Measurements from ENCODE around the gene LCE1E. TPM values are rescaled to one million over a fixed set of nuclear protein-coding genes. Genes with fewer than 3 reads are reported as not detected.

Gene LCE1E
- total and polyA plus RNA-seq, 10 of the 15 experiments (the other 5 are each of a cell fraction or from before 2014, with no cell fraction given) = 0.33 to 8.2 (median 1.3) TPM; not detected in 1

DNA sequence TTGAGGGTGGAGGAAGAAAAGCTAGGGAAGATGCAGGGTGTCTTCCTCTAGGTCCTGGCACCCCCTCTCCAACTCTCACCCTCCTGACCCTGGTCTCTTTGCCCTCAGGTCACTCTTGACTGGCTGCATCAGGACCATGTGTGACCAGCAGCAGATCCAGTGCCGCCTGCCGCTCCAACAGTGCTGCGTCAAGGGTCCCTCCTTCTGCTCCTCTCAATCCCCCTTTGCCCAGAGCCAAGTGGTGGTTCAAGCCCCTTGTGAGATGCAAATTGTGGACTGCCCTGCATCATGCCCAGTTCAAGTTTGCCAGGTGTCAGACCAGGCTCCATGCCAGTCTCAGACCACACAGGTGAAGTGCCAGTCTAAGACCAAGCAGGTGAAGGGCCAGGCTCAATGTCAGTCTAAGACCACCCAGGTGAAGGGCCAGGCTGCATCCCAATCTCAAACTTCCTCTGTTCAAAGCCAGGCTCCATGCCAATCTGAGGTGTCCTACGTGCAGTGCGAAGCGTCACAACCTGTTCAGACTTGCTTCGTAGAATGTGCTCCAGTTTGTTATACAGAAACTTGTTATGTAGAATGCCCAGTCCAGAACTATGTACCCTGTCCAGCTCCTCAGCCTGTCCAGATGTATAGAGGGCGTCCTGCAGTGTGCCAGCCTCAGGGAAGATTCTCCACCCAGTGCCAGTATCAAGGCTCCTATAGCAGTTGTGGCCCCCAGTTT is 26.4 kb upstream of the LCE1E start:
- H3K27me3 ChIP-seq (replicated peaks in 1 of 2; ENCODE audit: control insufficient read depth in 2 of 2, insufficient read depth in 2 of 2, low read length in 1 of 2) = no peaks in the 10 kb centered on the region
- H2AFZ ChIP-seq (ENCODE audit: control insufficient read depth, low read depth, low read length) = no peak overlapping the region
- no peaks in the 10 kb centered on the region for H3K4me1 ChIP-seq (ENCODE audit: control insufficient read depth, insufficient read depth, low read length)
- no peak overlapping the region for H3K27ac ChIP-seq (ENCODE audit: control insufficient read depth, insufficient read depth)
- POLR2A ChIA-PET = no interaction called here
- FAIRE-seq = no peak
- in situ Hi-C loops (cut with MboI) = no loop called here
- DNase-seq (ENCODE audit: low read depth, low spot score) = no peak
- H4K20me1 ChIP-seq (ENCODE audit: control insufficient read depth, insufficient read depth) = no peaks in the 10 kb centered on the region
- intact Hi-C loops (cut with micrococcal nuclease; ENCODE audit: unreplicated experiment) = no loop called here
- no peak for ATAC-seq
- RAD21 ChIA-PET (ENCODE audit: unreplicated experiment) = no interaction called here
- SMC1A ChIA-PET (ENCODE audit: uncharacterized antibody, unreplicated experiment) = no interaction called here
- no peaks in the 10 kb centered on the region for H3K36me3 ChIP-seq (ENCODE audit: control insufficient read depth in 2 of 2, insufficient read depth in 2 of 2, low read length in 1 of 2)
- H3K9me3 ChIP-seq (replicated peaks; ENCODE audit: control insufficient read depth, insufficient read depth, low read length) = no peaks in the 10 kb centered on the region
- H3K4me2 ChIP-seq (ENCODE audit: control insufficient read depth, insufficient read depth) = no peak overlapping the region
- no TSS peak for BruUV-seq (replicated peaks)
- TF ChIP-seq JUNB (IDR thresholded peaks at IDR 0.05) (no peak), SP1 (IDR thresholded peaks at IDR 0.05; ENCODE audit: low read depth, low read length) (no peak)
- H3K4me3 ChIP-seq = no peak overlapping the region
- H3K9ac ChIP-seq (ENCODE audit: control insufficient read depth, insufficient read depth, low read length) = no peak overlapping the region
- 42% methylated on average over 8 of the region's 8 CpGs for WGBS (ENCODE audit: insufficient coverage, insufficient replicate concordance, low lambda C conversion rate, missing lambda C conversion rate)
- CTCF ChIA-PET = no interaction called here
- no peaks in the 10 kb centered on the region for H3K79me2 ChIP-seq (ENCODE audit: control insufficient read depth, insufficient read depth, low read length)

GRCh38 chr1:152760551-152761190 is 25.4 kb upstream of the LCE1E start:
- Histone ChIP-seq H4K20me1 (ENCODE audit: control insufficient read depth, insufficient read depth) (no peaks in the 10 kb centered on the region), H2AFZ (ENCODE audit: control insufficient read depth, low read depth, low read length) (no peak overlapping the region), H3K36me3 (ENCODE audit: control insufficient read depth in 2 of 2, insufficient read depth in 2 of 2, low read length in 1 of 2) (no peaks in the 10 kb centered on the region), H3K27me3 (replicated peaks in 1 of 2; ENCODE audit: control insufficient read depth in 2 of 2, insufficient read depth in 2 of 2, low read length in 1 of 2) (no peaks in the 10 kb centered on the region), H3K4me3 (no peak overlapping the region), H3K4me2 (ENCODE audit: control insufficient read depth, insufficient read depth) (no peak overlapping the region), H3K9me3 (replicated peaks; ENCODE audit: control insufficient read depth, insufficient read depth, low read length) (no peaks in the 10 kb centered on the region), H3K79me2 (ENCODE audit: control insufficient read depth, insufficient read depth, low read length) (no peaks in the 10 kb centered on the region), H3K27ac (ENCODE audit: control insufficient read depth, insufficient read depth) (no peak overlapping the region), H3K9ac (ENCODE audit: control insufficient read depth, insufficient read depth, low read length) (no peak overlapping the region), H3K4me1 (ENCODE audit: control insufficient read depth, insufficient read depth, low read length) (no peaks in the 10 kb centered on the region)
- ChIA-PET RAD21 (ENCODE audit: unreplicated experiment) (no interaction called here), POLR2A (no interaction called here), CTCF (no interaction called here), SMC1A (ENCODE audit: uncharacterized antibody, unreplicated experiment) (no interaction called here)
- no peak for ATAC-seq
- no peak for FAIRE-seq
- intact Hi-C loops (cut with micrococcal nuclease; ENCODE audit: unreplicated experiment) = no loop called here
- BruUV-seq (replicated peaks) = no TSS peak
- in situ Hi-C loops (cut with MboI) = no loop called here
- 43% methylated on average over 30 of the region's 31 CpGs for WGBS (ENCODE audit: insufficient coverage, insufficient replicate concordance, low lambda C conversion rate, missing lambda C conversion rate)
- no peak for DNase-seq (ENCODE audit: low read depth, low spot score)
- TF ChIP-seq PML (IDR thresholded peaks at IDR 0.05; ENCODE audit: low read length) = no peak
- TF ChIP-seq EGR1 (IDR thresholded peaks at IDR 0.05; ENCODE audit: borderline replicate concordance in 1 of 2, low read depth in 2 of 2, low read length in 2 of 2) = no peak
- TF ChIP-seq, protein P1, sequence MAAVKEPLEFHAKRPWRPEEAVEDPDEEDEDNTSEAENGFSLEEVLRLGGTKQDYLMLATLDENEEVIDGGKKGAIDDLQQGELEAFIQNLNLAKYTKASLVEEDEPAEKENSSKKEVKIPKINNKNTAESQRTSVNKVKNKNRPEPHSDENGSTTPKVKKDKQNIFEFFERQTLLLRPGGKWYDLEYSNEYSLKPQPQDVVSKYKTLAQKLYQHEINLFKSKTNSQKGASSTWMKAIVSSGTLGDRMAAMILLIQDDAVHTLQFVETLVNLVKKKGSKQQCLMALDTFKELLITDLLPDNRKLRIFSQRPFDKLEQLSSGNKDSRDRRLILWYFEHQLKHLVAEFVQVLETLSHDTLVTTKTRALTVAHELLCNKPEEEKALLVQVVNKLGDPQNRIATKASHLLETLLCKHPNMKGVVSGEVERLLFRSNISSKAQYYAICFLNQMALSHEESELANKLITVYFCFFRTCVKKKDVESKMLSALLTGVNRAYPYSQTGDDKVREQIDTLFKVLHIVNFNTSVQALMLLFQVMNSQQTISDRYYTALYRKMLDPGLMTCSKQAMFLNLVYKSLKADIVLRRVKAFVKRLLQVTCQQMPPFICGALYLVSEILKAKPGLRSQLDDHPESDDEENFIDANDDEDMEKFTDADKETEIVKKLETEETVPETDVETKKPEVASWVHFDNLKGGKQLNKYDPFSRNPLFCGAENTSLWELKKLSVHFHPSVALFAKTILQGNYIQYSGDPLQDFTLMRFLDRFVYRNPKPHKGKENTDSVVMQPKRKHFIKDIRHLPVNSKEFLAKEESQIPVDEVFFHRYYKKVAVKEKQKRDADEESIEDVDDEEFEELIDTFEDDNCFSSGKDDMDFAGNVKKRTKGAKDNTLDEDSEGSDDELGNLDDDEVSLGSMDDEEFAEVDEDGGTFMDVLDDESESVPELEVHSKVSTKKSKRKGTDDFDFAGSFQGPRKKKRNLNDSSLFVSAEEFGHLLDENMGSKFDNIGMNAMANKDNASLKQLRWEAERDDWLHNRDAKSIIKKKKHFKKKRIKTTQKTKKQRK (IDR thresholded peaks at IDR 0.05; ENCODE audit: low read depth, low read length) = no peak
- no peak for TF ChIP-seq SRF (IDR thresholded peaks at IDR 0.05; ENCODE audit: low read depth in 2 of 2, low read length in 2 of 2)
- TF ChIP-seq ZNF687 (IDR thresholded peaks at IDR 0.05) = no peak
- TF ChIP-seq MEF2B (IDR thresholded peaks at IDR 0.05; ENCODE audit: partially characterized antibody, poor library complexity, severe bottlenecking) = no peak
- no peak for TF ChIP-seq HDAC6 (IDR thresholded peaks at IDR 0.05; ENCODE audit: unreplicated experiment)
